Smooth muscle cell (in vitro differentiated cells): ENCODE data around the gene HIRA. TPM values are rescaled to one million over a fixed set of nuclear protein-coding genes. Genes with fewer than 3 reads are reported as not detected.

Experiments
- DNase-seq: peaks from one replicate; lab custom pipeline; 2025; ENCODE audit not compliant: unreplicated experiment; lab: John Stamatoyannopoulos, UW
- H2AFZ ChIP-seq: fragments of 200-600 bp; sonication (generic); 2 replicates; pipeline ENCODE4 v1.6.0; 2016; ENCODE audit warnings: antibody characterized with exemption, low read depth, mild to moderate bottlenecking
- H3F3A ChIP-seq: fragments of 200-600 bp; sonication (generic); 2 replicates; pipeline ENCODE4 v1.6.0; 2017; ENCODE audit warnings: antibody characterized with exemption, low read depth
- H3K27ac ChIP-seq: fragments of 200-600 bp; sonication (generic); 2 replicates; pipeline ENCODE4 v1.5.1; 2016; ENCODE audit warnings: low read depth, mild to moderate bottlenecking
- H3K27me3 ChIP-seq: fragments of 200-600 bp; sonication (generic); 2 replicates; pipeline ENCODE4 v1.6.1; 2016; ENCODE audit warnings: low read depth, mild to moderate bottlenecking
- H3K36me3 ChIP-seq: fragments of 200-600 bp; sonication (generic); 2 replicates; pipeline ENCODE4 v1.5.1; 2016; ENCODE audit warnings: low read depth
- H3K4me1 ChIP-seq: fragments of 200-600 bp; sonication (generic); 2 replicates; pipeline ENCODE4 v1.5.1; 2016; ENCODE audit warnings: low read depth
- H3K4me2 ChIP-seq: fragments of 200-600 bp; sonication (generic); 2 replicates; pipeline ENCODE4 v1.6.0; 2016; ENCODE audit warnings: mild to moderate bottlenecking
- H3K4me3 ChIP-seq: fragments of 200-600 bp; sonication (generic); 2 replicates; pipeline ENCODE4 v1.5.1; 2016; ENCODE audit warnings: mild to moderate bottlenecking
- H3K79me2 ChIP-seq: fragments of 200-600 bp; sonication (generic); 2 replicates; pipeline ENCODE4 v1.6.0; 2016; ENCODE audit warnings: low read depth, mild to moderate bottlenecking
- H3K9ac ChIP-seq: fragments of 200-600 bp; sonication (generic); 2 replicates; pipeline ENCODE4 v1.6.0; 2016; ENCODE audit warnings: low read depth
- H3K9me3 ChIP-seq: fragments of 200-600 bp; sonication (generic); replicated peaks from 2 replicates; pipeline ENCODE4 v1.5.1; 2016; ENCODE audit warnings: low read depth
- H4K20me1 ChIP-seq: fragments of 200-600 bp; sonication (generic); 2 replicates; pipeline ENCODE4 v1.6.0; 2016; ENCODE audit warnings: low read depth
- WGBS: methylation state at CpG from one replicate; pipeline ENCODE4 v1.1.7; 2016; ENCODE audit warnings: low lambda C conversion rate; 5-methylcytosine and 5-hydroxymethylcytosine counted together
- polyA plus RNA-seq: library from polyadenylated mRNA; unstranded; fragments of >200 nt; fragmentation: Nextera tagmentation; extraction: Ambion mirVana; gene quantifications from 2 replicates; pipeline ENCODE4 v1.2.1, GENCODE V29; 2016
- total RNA-seq: library from RNA; depleted of rRNA; stranded (reverse); fragments of >200 nt; gene quantifications from 2 replicates; pipeline ENCODE4 v1.2.3, GENCODE V29; 2014
- TF ChIP-seq, protein P1 (sequence below): fragments of 200-600 bp; sonication (generic); IDR thresholded peaks from 2 replicates; pipeline ENCODE4 v1.5.1; 2017; ENCODE audit warnings: borderline replicate concordance, mild to moderate bottlenecking, antibody characterized with exemption; ENCODE audit not compliant: insufficient read depth, poor library complexity, severe bottlenecking

Gene HIRA
- total and polyA plus RNA-seq, 2 experiments from 2014 or later: 7.3 to 8.7 TPM

DNA sequence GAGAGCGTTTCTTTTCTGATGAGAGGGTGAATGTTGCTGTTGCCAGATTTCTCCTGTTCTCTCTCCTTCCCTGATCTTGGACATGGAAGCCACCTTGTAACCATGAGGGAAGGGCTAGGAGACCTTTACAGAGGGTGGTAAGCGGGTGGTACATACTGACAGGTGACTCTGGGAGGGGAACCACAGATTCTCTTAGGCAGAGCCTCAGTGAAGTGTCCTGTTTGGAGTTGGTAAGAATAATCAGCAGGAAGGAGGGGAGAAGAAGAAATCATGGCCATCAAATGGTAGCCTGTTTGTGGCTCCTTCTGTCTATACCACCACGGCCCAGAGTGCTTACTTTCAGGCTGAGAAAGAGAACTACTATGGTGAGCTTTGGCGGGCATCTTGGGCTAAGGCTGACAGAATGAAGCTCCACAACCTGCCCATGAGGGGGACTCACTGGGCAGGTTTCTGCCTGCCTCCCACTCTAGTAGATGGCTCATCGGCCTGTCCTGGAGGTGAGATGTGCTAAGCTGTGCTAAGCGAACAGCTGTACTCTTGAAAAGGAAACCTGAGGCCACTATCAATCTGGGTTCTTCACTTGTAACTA is 84.8 kb downstream of the HIRA start:
- Histone ChIP-seq H3K4me3 (no peak overlapping the region), H3K9me3 (no peaks in the 10 kb centered on the region), H3F3A (no peaks in the 10 kb centered on the region), H3K4me2 (no peak overlapping the region), H3K36me3 (peaks cover 37% of the 10 kb centered on the region), H2AFZ (no peak overlapping the region), H3K27ac (no peak overlapping the region), H3K9ac (no peak overlapping the region), H3K79me2 (no peaks in the 10 kb centered on the region), H4K20me1 (no peaks in the 10 kb centered on the region), H3K27me3 (no peaks in the 10 kb centered on the region), H3K4me1 (no peaks in the 10 kb centered on the region)
- WGBS: 98% methylated on average over 6 of the region's 6 CpGs
- DNase-seq: no peak
- TF ChIP-seq, protein P1, sequence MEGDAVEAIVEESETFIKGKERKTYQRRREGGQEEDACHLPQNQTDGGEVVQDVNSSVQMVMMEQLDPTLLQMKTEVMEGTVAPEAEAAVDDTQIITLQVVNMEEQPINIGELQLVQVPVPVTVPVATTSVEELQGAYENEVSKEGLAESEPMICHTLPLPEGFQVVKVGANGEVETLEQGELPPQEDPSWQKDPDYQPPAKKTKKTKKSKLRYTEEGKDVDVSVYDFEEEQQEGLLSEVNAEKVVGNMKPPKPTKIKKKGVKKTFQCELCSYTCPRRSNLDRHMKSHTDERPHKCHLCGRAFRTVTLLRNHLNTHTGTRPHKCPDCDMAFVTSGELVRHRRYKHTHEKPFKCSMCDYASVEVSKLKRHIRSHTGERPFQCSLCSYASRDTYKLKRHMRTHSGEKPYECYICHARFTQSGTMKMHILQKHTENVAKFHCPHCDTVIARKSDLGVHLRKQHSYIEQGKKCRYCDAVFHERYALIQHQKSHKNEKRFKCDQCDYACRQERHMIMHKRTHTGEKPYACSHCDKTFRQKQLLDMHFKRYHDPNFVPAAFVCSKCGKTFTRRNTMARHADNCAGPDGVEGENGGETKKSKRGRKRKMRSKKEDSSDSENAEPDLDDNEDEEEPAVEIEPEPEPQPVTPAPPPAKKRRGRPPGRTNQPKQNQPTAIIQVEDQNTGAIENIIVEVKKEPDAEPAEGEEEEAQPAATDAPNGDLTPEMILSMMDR: no peak

DNA sequence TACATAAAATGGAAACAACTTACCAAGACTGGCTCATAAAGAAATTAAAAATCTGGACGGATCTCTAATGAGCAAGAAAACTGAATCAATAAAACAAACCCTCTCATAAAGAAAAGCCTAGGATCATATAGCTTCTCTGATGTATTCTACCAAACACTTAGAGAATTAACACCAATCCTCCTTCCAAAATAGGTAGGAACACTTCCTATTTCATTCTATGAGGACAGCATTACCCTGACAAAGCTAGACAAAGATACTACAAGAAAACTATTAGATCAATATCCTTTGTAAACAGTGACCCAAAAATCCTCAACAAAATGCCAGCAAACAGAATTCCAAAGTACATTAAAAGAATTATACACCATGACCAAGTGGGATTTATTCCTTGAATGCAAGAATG is 87.1 kb downstream of the HIRA start:
- Histone ChIP-seq H3K4me2 (no peak overlapping the region), H3K9ac (no peak overlapping the region), H3F3A (no peaks in the 10 kb centered on the region), H3K9me3 (no peaks in the 10 kb centered on the region), H3K27ac (no peak overlapping the region), H3K27me3 (no peaks in the 10 kb centered on the region), H2AFZ (no peak overlapping the region), H3K4me3 (no peak overlapping the region), H3K4me1 (no peaks in the 10 kb centered on the region), H3K36me3 (peaks cover 45% of the 10 kb centered on the region), H3K79me2 (peaks cover 5% of the 10 kb centered on the region), H4K20me1 (no peaks in the 10 kb centered on the region)
- DNase-seq: no peak
- TF ChIP-seq, protein P1: no peak
- WGBS: 100% methylated on average over 1 of the region's 1 CpG

DNA sequence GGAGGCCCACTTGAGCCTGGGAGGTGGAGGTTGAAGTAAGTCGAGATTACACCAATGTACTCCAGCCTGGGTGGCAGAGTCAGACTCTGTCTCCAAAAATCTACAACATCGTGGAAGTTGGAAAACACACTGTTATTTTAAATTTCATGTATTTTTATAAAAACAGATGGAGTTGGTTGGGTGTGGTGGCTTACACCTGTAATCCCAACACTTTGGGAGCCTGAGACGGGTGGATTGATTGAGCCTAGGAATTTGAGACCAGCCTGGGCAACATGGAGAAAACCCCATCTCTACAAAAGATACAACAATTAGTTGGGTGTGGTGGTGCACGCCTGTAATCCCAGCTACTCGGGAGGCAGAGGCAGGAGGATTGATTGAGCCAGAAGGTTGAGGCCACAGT is 88.1 kb downstream of the HIRA start:
- WGBS: 98% methylated on average over 5 of the region's 5 CpGs
- no peak for DNase-seq
- H2AFZ ChIP-seq: no peak overlapping the region
- no peak overlapping the region for H3K27ac ChIP-seq
- no peaks in the 10 kb centered on the region for H3K27me3 ChIP-seq
- H3K36me3 ChIP-seq: peaks cover 54% of the 10 kb centered on the region
- H3K4me2 ChIP-seq: no peak overlapping the region
- H3K9me3 ChIP-seq: peaks cover 3% of the 10 kb centered on the region
- no peak overlapping the region for H3K4me3 ChIP-seq
- no peaks in the 10 kb centered on the region for H3F3A ChIP-seq
- peaks cover 5% of the 10 kb centered on the region for H3K79me2 ChIP-seq
- H3K9ac ChIP-seq: no peak overlapping the region
- TF ChIP-seq, protein P1: no peak
- no peaks in the 10 kb centered on the region for H3K4me1 ChIP-seq
- no peaks in the 10 kb centered on the region for H4K20me1 ChIP-seq

DNA sequence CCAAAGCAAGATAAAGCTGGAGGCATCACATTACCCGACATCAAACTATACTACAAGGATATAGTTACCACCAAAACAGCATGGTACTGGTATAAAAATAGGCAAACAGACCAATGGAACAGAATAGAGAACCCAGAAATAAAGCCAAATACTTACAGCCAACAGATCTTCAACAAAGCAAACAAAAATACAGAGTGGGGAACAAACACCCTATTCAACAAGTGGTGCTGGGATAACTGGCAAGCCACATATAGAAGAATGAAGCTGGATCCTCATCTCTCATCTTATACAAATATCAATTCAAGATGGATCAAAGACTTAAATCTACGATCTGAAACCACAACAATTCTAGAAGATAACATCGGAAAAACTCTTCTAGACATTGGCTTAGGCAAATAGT is 90.0 kb downstream of the HIRA start:
- Histone ChIP-seq H3K4me1 (no peaks in the 10 kb centered on the region), H3K4me3 (no peak overlapping the region), H3K27me3 (no peaks in the 10 kb centered on the region), H3F3A (no peaks in the 10 kb centered on the region), H3K9me3 (peaks cover 19% of the 10 kb centered on the region), H3K79me2 (peaks cover 5% of the 10 kb centered on the region), H2AFZ (no peak overlapping the region), H4K20me1 (no peaks in the 10 kb centered on the region), H3K27ac (no peak overlapping the region), H3K4me2 (no peak overlapping the region), H3K36me3 (peaks cover 63% of the 10 kb centered on the region), H3K9ac (no peak overlapping the region)
- 94% methylated on average over 3 of the region's 3 CpGs for WGBS
- DNase-seq: no peak
- TF ChIP-seq, protein P1: no peak
